ENCODE measurements around the gene DPM3.

The DPM3 gene

GRCh38 chr1:155184835-155185782, 44.8 kb upstream of the DPM3 start:
- peak; percentile 28 for TF ChIP-seq CTCF (IDR thresholded peaks at IDR 0.05; ENCODE audit: insufficient read depth, low read depth, low read length, missing control alignments)
- H3K4me3 ChIP-seq (ENCODE audit: low read depth, low read length), result no peak overlapping the region
- peak; percentile 82 for DNase-seq (ENCODE audit: low read depth)

- TF ChIP-seq CTCF (IDR thresholded peaks at IDR 0.05; ENCODE audit: insufficient read depth, low read depth, low read length, missing control alignments), result no peak
- no peak for DNase-seq (ENCODE audit: low read depth)
- H3K4me3 ChIP-seq (ENCODE audit: low read depth, low read length), result no peak overlapping the region
These were observed 44.0 kb upstream of the DPM3 start for GRCh38 chr1:155184351-155184811.

GRCh38 chr1:155183775-155184221, 43.5 kb upstream of the DPM3 start:
- TF ChIP-seq CTCF (IDR thresholded peaks at IDR 0.05; ENCODE audit: insufficient read depth, low read depth, low read length, missing control alignments), result no peak
- no peak overlapping the region for H3K4me3 ChIP-seq (ENCODE audit: low read depth, low read length)
- no peak for DNase-seq (ENCODE audit: low read depth)

GRCh38 chr1:155182052-155182550, 41.8 kb upstream of the DPM3 start:
- H3K4me3 ChIP-seq (ENCODE audit: low read depth, low read length), result no peak overlapping the region
- DNase-seq (ENCODE audit: low read depth), result no peak
- no peak for TF ChIP-seq CTCF (IDR thresholded peaks at IDR 0.05; ENCODE audit: insufficient read depth, low read depth, low read length, missing control alignments)

- H3K4me3 ChIP-seq (ENCODE audit: low read depth, low read length), result no peak overlapping the region
- TF ChIP-seq CTCF (IDR thresholded peaks at IDR 0.05; ENCODE audit: insufficient read depth, low read depth, low read length, missing control alignments), result no peak
- no peak for DNase-seq (ENCODE audit: low read depth)
These were observed 41.2 kb upstream of the DPM3 start for GRCh38 chr1:155181371-155182051.

GRCh38 chr1:155179112-155180031, 39.0 kb upstream of the DPM3 start:
- no peak for DNase-seq (ENCODE audit: low read depth)
- no peak overlapping the region for H3K4me3 ChIP-seq (ENCODE audit: low read depth, low read length)
- TF ChIP-seq CTCF (IDR thresholded peaks at IDR 0.05; ENCODE audit: insufficient read depth, low read depth, low read length, missing control alignments), result no peak
